OCI-LY3 (cell line): ENCODE data around the gene U2SURP.

ENCODE experiments used
- CTCF ChIP-seq: fragments of 200-600, 300-600 bp; sonication (generic); IDR thresholded peaks from 2 replicates; pipeline ENCODE4 v1.5.1; 2014; ENCODE audit warnings: antibody characterized with exemption, low read length, low read depth
- EZH2phosphoT487 ChIP-seq: fragments of 200-600 bp; shearing (Covaris generic); IDR thresholded peaks from 2 replicates; pipeline ENCODE4 v1.6.1; 2018; ENCODE audit warnings: antibody characterized with exemption, mixed run types, low read depth

- TF ChIP-seq EZH2phosphoT487 (no peak), CTCF (no peak)
Measured at GRCh38 chr3:143099690-143100089, 98.3 kb downstream of the U2SURP start.
